HL-60/S4 treated with phorbol 12-myristate 13-acetate at 8.2 ng/mL for 4 days and 3 days (cell line): ENCODE data around the gene PNPO.
"Not testable (repeated sequence)": the region's sequence is repeated elsewhere in the genome, so short reads cannot be mapped to it uniquely, and the experiment has no call there.

ENCODE experiments used
- in situ Hi-C: fragments of 300-500 bp; cut with MboI; formaldehyde crosslinking; loops from 2 replicates; pipeline ENCODE4 v1.15.0; 2022; ENCODE audit warnings: low sequenced_read_pairs

Gene PNPO

DNA sequence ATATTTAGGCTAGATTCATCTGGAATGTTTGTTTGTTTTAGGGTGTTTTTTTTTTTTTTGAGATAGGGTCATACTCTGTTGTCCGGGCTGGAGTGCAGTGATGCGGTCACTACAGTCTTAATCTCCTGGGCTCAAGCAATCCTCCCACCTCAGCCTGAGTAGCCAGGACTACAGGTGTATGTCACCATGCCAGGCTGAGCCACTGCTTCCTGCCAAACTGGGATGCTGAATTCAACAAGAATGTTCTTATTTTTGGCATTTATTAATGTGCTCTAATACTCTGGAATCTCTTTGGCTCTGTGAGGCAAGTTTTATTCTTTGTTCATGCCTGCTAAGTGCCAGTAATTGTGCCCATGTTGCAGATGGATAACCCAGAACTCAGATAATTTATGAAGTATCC lies 23.8 kb upstream of the PNPO start:
- in situ Hi-C loops, result no loop called here

DNA sequence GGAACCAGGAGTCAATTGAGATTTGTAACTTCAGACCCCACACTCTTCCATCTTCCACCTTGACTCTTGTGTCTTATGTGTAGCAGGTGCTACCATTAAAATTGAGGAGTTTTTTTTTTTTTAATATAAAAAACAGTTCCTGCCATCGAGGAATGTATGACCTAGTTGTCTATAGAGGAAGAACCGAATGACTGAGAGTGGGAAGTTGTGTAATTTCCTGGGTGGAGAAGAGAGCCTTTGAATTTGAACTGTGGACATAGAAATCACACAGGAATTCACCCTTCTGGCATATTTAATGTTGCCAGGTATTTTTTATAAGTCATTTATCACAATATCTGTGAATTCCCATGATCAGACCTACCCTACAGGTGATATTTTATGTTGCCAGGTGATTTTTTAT lies 23.4 kb upstream of the PNPO start:
- in situ Hi-C loops, result no loop called here

DNA sequence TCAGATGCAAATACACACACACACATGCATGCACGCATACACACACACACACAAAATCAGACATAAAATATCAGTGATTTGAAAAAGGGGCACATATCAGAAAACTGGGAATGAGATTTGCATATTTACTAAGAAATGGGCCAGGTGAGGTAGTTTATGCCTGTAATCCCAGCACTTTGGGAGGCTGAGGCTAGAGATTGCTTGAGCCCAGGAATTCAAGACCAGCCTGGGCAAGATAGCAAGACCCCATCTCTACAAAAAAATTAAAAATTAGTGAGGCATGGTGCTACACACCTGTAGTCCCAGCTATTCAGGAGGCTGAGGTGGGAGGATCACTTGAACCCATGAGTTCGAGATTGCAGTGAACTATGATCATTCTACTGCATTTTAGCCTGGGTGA lies 22.4 kb upstream of the PNPO start:
- in situ Hi-C loops, result no loop called here

DNA sequence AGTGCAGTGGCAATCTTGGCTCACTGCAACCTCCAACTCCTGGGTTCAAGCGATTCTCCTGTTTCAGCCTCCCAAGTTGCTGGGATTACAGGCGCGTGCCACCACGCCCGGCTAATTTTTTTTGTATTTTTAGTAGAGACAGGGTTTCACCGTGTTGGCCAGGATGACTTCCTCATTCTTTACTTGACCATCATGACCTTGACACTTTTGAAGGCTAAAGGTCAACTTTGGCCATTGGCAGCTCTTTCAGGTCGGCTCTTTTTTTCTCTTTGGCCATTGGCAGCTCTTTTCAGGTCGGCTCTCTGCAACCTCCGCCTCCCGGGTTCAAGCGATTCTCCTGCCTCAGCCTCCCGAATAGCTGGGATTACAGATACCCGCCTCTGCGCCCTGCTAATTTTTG lies 21.5 kb upstream of the PNPO start:
- in situ Hi-C loops, result not testable (repeated sequence)

DNA sequence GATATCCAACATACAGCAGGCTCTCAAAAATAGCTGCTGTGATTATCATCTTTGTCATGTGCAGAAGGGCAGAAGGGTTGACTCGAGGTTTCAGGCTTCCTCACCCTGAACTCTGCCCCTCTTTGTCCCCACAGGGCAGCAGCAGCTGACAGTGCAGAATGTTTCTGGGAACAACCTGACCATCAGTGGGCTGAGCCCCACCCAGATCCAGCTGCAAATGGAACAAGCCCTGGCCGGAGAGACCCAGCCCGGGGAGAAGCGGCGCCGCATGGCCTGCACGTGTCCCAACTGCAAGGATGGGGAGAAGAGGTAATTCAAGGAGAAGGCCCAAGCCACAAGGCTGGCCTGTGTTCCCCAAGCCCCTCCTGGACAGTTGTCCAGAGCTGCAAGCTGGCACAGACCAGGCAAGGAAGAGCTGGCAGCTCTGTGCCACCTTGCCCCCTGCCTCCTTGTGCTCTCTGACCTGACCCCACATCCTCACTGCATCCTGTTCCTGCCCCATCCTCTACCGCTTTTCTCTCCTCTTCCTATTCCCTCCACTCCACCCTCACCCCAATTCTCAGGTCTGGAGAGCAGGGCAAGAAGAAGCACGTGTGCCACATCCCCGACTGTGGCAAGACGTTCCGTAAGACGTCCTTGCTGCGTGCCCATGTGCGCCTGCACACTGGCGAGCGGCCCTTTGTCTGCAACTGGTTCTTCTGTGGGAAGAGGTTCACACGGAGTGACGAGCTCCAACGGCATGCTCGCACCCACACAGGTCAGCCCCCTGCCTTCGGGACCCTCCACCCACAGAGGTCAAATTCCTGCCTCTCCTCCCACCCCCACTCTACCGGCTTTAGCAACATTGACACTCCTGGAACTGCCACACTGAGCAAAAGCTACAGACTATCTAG lies 16.3 kb upstream of the PNPO start:
- in situ Hi-C loops, result no loop called here

DNA sequence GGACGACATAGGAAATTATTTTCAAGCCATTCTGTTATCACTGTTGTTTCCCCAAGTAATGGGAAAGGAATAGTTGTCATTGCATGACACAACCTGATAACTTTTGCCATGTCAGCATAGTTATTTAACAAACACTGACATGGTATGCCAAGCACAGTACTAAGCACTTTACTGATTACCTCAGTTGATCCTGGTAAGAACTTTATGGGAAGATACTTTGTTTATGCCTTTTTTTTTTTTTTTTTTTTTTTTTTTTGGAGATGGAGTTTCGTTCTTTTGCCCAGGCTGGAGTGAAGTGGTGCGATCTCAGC lies 15.7 kb upstream of the PNPO start:
- in situ Hi-C loops, result no loop called here

DNA sequence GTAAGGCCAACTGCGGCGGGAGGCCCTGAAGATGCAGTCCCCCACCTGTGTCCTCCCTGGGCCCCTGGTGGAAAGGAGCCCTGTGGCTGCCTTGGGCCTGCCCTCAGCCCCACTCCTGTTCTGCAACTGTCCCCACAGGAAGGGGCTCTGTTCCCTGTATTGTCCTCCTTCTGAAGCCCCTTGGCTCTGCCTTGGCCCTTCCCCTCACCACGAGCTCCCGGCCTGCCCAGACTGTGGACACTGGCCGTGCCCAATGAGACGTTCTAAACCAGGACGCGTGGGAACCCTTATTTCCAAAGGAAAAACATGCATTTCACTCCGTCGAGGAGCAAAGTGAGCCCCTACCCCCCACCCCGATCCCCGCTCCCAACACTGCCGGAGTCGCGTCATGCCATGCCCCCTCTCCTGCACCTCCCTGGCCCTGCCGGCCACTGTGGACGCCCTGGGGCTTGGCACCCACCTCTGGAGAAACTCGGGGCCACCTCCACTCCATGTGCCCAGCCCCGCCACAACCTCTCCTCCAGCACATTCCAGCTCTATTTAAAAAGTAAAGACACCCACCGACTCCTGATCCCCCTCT lies 13.5 kb upstream of the PNPO start:
- in situ Hi-C loops, result no loop called here

DNA sequence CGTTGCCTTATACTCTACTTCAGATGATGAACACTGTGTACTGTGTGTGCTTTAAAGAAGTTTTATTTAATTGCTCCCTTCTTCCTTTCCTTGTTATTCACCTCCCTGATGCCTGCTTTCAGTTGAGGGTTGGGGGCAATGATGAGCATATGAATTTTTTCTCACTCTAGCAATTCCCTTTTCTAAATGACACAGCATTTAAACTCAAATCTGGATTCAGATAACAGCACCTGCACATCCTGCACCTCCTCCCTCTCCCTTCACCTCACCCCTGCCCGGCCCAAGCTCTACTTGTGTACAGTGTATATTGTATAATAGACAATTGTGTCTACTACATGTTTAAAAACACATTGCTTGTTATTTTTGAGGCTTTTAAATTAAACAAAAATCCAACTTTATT lies 13.0 kb upstream of the PNPO start:
- in situ Hi-C loops, result no loop called here

DNA sequence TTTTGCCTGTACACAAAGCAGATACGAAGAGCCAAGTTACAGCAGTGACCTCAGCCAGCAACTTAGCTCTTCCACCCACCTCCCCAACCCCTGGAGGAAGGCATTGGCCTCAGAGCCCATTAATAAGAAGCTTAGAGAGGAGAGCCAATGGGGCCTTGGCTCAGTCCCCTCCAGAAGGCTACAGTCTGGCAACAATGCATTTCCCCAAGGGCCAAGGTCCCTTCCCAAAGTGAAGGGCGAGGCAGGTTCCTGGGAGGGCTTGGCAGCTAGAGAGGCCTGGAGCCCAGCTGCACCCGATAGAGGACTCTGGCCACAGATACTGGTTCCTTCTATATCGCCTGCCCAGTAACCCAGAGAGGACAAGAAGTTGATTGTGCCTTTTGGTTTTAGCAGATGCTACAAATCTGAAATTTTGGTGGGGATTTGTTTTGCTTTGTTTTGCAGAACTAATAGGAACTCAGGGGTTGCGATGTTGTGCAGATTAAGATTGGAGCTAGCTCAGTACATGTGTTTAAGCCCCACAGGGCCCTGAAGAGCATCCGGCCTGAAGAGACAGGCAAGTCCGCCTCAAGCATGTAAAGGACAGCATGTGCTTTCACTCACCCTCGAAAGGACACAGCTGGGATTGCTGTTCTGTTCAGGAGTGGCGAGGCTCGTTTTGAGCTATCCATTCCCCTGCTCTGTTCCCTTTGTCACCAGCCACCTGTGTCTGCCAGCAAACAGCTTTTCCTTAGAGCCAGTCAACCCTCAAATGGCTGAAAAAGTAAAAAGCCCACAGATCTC lies 12.0 kb upstream of the PNPO start:
- in situ Hi-C loops, result no loop called here

DNA sequence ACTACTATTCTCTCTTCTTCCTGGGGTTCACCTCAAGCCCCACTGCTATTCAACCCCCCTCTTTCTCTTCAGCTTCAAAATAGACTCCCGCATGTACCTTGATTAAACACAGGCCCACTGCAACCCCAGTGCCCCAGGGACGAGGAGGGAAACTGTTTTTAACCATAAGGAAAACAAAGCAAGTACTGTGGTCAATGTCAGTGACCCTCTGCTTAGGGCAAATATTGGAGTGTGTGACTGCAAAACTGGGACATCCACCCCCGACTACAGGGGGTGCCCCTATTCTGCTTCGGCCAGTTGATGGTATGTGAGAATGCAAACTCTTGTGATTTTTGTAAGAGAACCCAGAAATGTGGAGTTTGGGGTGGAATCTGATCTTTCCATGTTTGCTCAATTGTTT lies 9.5 kb upstream of the PNPO start:
- in situ Hi-C loops, result no loop called here

DNA sequence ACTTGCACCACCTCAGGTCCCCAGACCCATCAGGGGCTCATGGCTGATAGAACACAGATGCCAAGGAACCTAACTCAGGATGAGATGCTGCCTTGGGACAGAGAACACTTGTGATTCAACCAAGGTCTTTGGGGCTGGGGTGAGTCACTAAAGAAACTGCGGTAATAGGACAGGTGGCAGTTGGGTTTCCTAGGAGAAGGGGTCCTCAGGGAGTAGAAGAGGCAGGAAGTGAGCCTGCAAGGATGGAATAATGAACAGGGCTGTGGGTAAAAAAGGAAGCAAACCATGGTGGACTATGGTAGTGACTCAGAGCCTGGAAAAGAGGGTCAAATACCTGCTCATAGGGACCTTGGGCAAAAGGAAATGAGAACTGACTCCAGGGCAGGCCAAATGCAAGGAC lies 6.5 kb upstream of the PNPO start:
- in situ Hi-C loops, result no loop called here

DNA sequence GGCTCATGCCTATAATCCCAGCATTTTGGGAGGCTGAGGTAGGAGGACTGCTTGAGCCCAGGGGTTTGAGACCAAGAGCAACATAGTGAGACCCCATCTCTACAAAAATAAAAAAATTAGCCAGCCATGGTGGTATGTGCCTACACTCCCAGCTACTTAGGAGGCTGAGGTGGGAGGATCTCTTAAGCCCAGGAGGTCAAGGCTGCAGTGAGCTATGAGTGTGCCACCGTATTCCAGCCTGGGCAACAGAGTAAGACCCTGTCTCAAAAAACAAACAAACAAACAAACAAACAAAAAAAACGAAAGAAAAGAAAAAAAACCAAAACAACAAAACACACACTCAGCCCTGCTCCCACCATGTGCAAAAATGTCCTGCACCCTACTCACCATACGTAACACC lies 5.9 kb upstream of the PNPO start:
- in situ Hi-C loops, result not testable (repeated sequence)

DNA sequence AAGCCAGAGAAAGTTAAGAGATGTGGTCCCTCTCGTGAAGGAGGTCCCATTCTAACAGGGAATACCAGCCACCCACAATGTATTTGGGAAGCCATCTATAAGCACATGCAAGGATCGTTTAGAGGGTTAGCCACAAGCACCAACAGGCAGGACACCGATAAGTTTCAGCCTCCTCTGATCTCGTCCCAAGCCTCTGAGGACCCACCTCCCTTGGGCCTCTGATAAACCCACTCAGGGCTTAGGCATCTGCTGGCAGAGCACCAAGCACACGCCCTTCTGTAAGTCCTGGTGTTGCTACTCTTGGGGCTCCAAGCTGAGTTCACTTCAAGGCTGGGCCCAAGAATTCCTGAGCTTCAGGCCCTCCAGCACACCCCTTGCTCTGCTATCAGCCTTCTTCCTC lies 5.4 kb upstream of the PNPO start:
- in situ Hi-C loops, result no loop called here

DNA sequence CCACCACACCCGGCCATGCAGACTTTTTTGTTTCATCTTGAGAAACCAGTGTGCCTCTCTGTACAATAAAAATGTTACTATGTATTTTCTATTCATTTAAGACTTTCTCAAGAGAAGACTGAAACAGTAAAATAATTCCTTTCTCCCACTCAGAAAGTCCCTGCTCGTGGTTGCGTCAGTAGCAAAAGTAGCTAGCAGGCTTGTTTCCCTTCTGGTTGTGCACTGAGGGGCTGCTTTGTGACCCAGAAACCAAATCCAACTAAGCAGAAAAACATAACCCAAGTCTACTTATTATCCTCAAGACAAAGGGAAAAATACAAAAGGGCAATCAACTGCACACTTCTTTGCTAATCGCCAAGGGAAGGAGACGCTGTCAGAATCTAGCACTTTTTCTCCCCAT lies 3.4 kb upstream of the PNPO start:
- in situ Hi-C loops, result no loop called here

DNA sequence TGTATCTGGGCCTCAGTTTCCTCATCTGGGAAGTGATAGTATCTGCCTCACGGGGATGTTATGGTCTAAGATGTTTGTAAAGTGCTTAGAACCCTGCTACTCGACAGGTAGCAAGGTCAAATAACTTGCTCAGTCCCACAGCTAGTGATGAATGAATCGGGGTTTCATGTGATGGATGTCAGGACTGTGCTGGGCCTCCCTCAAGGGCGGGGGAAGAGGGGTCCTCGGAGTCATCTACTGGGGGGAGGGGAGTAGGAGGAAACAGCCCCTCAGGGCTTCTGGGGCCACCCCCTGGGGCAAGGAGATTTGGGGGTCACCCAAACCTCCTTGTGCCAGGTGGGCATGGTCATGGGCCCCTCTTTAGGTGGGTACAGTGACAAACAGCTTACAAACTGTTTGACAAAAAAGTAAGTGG lies 732 bp downstream of the PNPO start:
- in situ Hi-C loops, result no loop called here

DNA sequence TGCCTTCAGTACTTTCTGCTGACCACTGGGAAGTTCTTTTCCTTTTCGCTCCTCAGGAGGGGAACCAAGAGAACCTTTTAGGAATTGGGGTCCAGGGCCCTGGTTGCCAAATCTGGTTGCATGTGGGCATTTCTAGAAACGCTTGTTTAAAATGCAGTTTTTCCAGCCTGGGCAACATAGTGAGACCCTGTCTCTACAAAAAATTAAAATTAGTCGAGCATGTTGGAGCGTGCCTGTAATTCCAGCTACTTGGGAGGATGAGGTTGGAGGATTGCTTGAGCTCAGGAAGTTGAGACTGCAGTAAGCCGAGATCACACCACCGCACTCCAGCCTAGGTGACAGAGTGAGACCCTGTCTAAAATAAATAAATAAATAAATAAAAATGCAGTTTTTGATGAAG lies 1.2 kb downstream of the PNPO start:
- in situ Hi-C loops, result no loop called here

DNA sequence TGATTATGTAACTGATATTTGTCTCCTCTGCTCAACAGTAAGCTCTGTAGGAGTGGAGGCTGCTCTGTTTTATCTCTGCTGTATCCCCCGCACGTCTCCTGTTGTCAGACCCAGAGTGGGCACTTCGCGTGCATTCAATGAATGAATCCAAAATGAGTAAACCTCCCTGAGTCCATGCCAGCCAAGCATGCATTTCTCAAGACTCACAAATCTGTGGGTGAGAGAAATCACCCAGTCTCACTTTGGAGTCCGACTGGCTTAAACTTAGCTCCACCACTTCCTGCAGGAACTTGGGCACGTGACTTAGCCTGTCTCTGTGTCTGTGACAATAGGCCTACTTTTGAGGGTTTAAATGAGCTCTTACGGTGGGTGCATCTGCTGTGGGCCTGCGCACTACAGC lies 3.7 kb downstream of the PNPO start:
- in situ Hi-C loops, result no loop called here

DNA sequence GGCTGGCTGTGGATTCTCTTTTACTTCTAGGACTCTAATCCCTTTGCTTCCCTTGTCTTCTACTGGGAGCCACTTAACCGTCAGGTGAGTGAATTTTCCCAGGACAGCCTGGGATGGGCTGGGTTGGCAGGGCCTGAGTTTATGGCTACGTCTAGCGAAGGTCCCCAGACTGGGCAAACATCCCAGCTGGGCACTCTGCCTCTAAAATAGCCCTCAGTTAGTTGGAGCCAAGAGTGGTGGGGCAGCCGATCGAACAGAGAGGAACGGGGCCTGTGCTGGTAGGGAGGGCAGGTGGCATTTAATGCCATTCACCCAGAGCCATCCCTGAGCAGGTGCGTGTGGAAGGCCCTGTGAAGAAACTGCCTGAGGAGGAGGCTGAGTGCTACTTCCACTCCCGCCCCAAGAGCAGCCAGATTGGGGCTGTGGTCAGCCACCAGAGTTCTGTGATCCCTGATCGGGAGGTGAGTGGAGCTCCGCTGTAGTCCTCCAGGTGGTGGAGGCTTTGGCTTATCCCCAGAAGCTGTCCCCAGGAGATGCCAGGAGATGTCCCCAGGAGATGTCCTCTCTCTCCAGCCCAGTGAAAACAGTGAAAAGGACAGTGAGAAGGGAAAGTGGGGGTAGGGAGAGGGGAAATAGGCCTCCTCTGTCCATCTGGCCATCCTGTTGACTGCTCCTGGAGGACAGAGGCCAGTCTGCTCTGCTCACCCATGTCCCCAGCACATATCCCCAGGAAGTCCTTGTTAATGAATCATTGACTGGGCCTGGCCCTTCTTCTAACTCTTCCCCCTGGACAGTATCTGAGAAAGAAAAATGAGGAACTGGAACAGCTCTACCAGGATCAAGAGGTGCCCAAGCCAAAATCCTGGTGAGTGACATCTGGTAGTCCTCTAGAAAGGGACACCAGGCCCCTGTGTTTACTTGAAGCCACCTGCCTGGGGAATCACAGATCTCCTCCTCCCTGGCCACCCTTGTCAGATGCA lies 4.4 kb downstream of the PNPO start:
- in situ Hi-C loops, result no loop called here

DNA sequence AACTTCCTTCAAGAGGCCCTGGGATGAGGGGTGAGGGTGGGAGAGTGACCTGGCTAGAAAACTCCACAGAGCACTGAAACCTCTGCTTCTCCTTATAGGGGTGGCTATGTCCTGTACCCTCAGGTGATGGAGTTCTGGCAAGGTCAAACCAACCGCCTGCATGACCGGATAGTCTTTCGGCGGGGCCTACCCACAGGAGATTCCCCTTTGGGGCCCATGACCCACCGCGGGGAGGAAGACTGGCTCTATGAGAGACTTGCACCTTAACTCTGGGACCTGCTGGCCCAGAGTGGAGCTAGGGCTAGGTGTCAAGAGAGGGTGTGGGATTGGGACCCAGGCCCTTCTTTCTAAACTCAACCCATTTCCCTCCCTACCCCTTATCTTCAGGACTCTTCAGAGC lies 5.1 kb downstream of the PNPO start:
- in situ Hi-C loops, result no loop called here

DNA sequence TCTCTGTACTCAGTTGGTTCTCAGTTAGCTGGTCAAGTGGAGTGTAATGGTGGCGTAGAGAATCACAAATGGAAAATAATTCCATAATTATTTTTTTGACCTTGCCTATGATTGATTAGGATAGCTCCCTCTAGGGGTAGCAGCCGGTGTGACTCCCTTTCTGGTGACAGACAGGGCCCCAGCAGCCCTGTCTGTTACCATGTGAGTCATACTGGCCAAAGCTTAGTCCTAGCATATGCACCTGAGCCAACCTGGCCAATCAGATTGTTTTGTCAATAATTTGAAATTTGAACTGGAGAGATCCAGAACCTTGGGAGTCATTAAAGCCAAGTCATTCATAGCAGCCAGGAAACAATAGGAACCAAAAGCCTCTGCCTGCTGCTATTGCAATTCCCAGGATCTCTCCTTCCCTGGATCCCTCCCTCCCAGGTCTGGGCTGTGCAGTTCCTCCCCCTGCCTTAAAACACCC lies 5.6 kb downstream of the PNPO start:
- in situ Hi-C loops, result no loop called here

DNA sequence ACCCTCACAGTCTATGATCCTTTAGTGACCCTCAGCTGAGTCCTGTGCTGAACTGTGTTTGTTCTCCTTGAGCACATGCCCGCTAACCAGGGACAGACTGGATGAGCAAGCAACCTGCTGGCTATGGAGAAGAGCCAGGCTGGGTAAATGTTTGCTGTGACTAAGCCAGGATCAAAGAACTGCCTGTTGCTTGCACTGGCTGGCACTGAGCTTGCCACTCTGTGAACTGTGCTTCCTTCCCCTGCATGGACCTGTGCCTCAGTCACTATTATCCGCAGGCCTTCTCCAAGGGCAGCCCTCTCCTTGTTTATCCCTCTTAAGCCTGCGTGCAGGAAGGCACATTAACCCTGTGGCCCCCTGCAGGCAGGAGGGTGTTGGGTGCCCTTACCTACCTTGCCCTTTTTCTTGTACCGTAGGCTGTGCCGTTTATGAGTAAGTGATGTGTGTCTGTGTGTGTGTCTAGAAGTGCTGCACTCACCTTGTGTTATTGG lies 7.4 kb downstream of the PNPO start:
- in situ Hi-C loops, result no loop called here
